ENCODE measurements around the gene PSEN1.

The PSEN1 gene

GRCh38 chr14:73170686-73171085 is 34.4 kb downstream of the PSEN1 start:
- H3K9me2 ChIP-seq (replicated peaks; ENCODE audit: control insufficient read depth, low read length) = no peaks in the 10 kb centered on the region
- H3F3A ChIP-seq (ENCODE audit: control insufficient read depth, insufficient read depth) = peaks cover 5% of the 10 kb centered on the region; the same call in 1 of the 2 replicates
- H3K9me3 ChIP-seq (ENCODE audit: control insufficient read depth, insufficient read depth, low read length) = no peaks in the 10 kb centered on the region
- no peaks in the 10 kb centered on the region for H3K27me3 ChIP-seq (ENCODE audit: control insufficient read depth, low read length)
- no peak overlapping the region for H3K4me3 ChIP-seq (ENCODE audit: low read length)
- no peaks in the 10 kb centered on the region for H3K79me2 ChIP-seq (ENCODE audit: control insufficient read depth, low read length)
- H3K4me2 ChIP-seq (ENCODE audit: low read length) = no peak overlapping the region
- H4K20me1 ChIP-seq (ENCODE audit: control insufficient read depth, insufficient read depth, low read depth, low read length) = no peaks in the 10 kb centered on the region
- H3K4me1 ChIP-seq (ENCODE audit: control insufficient read depth, low read length) = no peaks in the 10 kb centered on the region
- H3K27ac ChIP-seq (ENCODE audit: low read depth, low read length) = no peak overlapping the region
- H3K36me3 ChIP-seq (ENCODE audit: control insufficient read depth, low read length) = peaks cover 44% of the 10 kb centered on the region
- no peak for TF ChIP-seq EZH2phosphoT487 (IDR thresholded peaks at IDR 0.05; ENCODE audit: borderline replicate concordance, low read length)
- TF ChIP-seq CTCF (IDR thresholded peaks at IDR 0.05; ENCODE audit: low read depth, low read length, poor library complexity, severe bottlenecking) = no peak

- no peaks in the 10 kb centered on the region for H3K9me2 ChIP-seq (replicated peaks; ENCODE audit: control insufficient read depth, low read length)
- no peaks in the 10 kb centered on the region for H4K20me1 ChIP-seq (ENCODE audit: control insufficient read depth, insufficient read depth, low read depth, low read length)
- H3K9me3 ChIP-seq (ENCODE audit: control insufficient read depth, insufficient read depth, low read length) = no peaks in the 10 kb centered on the region
- H3F3A ChIP-seq (ENCODE audit: control insufficient read depth, insufficient read depth) = peaks cover 5% of the 10 kb centered on the region; the same call in 1 of the 2 replicates
- H3K27ac ChIP-seq (ENCODE audit: low read depth, low read length) = no peak overlapping the region
- H3K4me3 ChIP-seq (ENCODE audit: low read length) = no peak overlapping the region
- H3K79me2 ChIP-seq (ENCODE audit: control insufficient read depth, low read length) = no peaks in the 10 kb centered on the region
- no peak overlapping the region for H3K4me2 ChIP-seq (ENCODE audit: low read length)
- TF ChIP-seq CTCF (IDR thresholded peaks at IDR 0.05; ENCODE audit: low read depth, low read length, poor library complexity, severe bottlenecking) (no peak), EZH2phosphoT487 (IDR thresholded peaks at IDR 0.05; ENCODE audit: borderline replicate concordance, low read length) (no peak)
- H3K27me3 ChIP-seq (ENCODE audit: control insufficient read depth, low read length) = no peaks in the 10 kb centered on the region
- no peaks in the 10 kb centered on the region for H3K4me1 ChIP-seq (ENCODE audit: control insufficient read depth, low read length)
- H3K36me3 ChIP-seq (ENCODE audit: control insufficient read depth, low read length) = peaks cover 46% of the 10 kb centered on the region
Observed at GRCh38 chr14:73172500-73172899, 36.2 kb downstream of the PSEN1 start.

- peaks cover 5% of the 10 kb centered on the region; the same call in 1 of the 2 replicates for H3F3A ChIP-seq (ENCODE audit: control insufficient read depth, insufficient read depth)
- peaks cover 46% of the 10 kb centered on the region for H3K36me3 ChIP-seq (ENCODE audit: control insufficient read depth, low read length)
- H3K27ac ChIP-seq (ENCODE audit: low read depth, low read length) = no peak overlapping the region
- H4K20me1 ChIP-seq (ENCODE audit: control insufficient read depth, insufficient read depth, low read depth, low read length) = no peaks in the 10 kb centered on the region
- no peaks in the 10 kb centered on the region for H3K27me3 ChIP-seq (ENCODE audit: control insufficient read depth, low read length)
- no peak overlapping the region for H3K4me2 ChIP-seq (ENCODE audit: low read length)
- no peaks in the 10 kb centered on the region for H3K4me1 ChIP-seq (ENCODE audit: control insufficient read depth, low read length)
- no peaks in the 10 kb centered on the region for H3K9me2 ChIP-seq (replicated peaks; ENCODE audit: control insufficient read depth, low read length)
- H3K79me2 ChIP-seq (ENCODE audit: control insufficient read depth, low read length) = no peaks in the 10 kb centered on the region
- H3K9me3 ChIP-seq (ENCODE audit: control insufficient read depth, insufficient read depth, low read length) = no peaks in the 10 kb centered on the region
- H3K4me3 ChIP-seq (ENCODE audit: low read length) = no peak overlapping the region
- TF ChIP-seq CTCF (IDR thresholded peaks at IDR 0.05; ENCODE audit: low read depth, low read length, poor library complexity, severe bottlenecking) (peak; percentile 59), EZH2phosphoT487 (IDR thresholded peaks at IDR 0.05; ENCODE audit: borderline replicate concordance, low read length) (no peak)
Observed at GRCh38 chr14:73173092-73173735, 36.9 kb downstream of the PSEN1 start.
